NK-92 (cell line): Measurements from ENCODE around the gene CREBRF.
"Not testable (repeated sequence)": the region's sequence is repeated elsewhere in the genome, so short reads cannot be mapped to it uniquely, and the experiment has no call there.

ENCODE experiments used
- DNase-seq: peaks from one replicate; lab custom pipeline; 2025; ENCODE audit not compliant: unreplicated experiment; lab: John Stamatoyannopoulos, UW

CREBRF gene, protein sequence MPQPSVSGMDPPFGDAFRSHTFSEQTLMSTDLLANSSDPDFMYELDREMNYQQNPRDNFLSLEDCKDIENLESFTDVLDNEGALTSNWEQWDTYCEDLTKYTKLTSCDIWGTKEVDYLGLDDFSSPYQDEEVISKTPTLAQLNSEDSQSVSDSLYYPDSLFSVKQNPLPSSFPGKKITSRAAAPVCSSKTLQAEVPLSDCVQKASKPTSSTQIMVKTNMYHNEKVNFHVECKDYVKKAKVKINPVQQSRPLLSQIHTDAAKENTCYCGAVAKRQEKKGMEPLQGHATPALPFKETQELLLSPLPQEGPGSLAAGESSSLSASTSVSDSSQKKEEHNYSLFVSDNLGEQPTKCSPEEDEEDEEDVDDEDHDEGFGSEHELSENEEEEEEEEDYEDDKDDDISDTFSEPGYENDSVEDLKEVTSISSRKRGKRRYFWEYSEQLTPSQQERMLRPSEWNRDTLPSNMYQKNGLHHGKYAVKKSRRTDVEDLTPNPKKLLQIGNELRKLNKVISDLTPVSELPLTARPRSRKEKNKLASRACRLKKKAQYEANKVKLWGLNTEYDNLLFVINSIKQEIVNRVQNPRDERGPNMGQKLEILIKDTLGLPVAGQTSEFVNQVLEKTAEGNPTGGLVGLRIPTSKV

DNA sequence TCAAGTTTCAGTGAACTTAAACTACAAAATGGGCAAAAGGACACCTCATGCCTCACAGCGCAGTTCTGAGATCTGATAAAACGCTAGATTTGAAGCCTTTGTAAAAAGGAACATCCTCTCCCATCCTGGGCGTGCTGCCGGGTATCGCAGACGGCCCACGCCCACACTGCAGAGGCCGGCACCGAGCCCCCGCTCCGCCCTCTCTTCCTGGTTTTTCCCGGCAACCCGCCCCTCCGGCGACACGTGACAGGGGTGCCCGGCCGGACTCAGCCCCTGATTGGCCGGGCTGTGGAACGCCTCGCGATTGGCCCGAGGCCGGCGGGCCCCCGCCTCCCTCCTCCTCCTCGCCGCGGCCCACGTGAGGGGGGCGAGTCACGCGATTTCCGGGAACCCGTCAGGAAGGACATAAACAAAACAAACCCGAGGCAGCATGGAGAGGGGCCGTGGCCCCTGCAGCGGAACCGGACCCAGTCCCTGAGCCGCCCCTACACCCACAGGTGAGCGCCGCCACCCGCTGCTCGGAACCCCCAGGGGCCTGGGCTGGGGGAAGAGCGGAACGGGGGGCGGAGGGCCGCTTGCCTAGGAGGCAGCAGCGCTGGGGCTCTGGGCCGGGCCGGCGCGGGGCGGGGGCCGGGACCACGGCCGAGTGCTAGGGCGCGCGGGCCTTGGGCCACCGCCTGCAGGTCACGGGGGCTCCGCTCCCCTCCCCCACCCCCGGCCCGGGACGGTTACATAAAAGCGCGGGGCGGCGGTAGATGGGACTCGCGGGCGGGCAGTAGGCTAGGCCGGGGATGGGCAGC is at the start of gene CREBRF:
Gene CREBRF (plus strand): TSS at position 370 of the 800 bp plus-strand sequence. CDS start 24,424 bp downstream, outside the sequence.
- peak; percentile 86 for DNase-seq

GRCh38 chr5:173010021-173010420 is 46.1 kb upstream of the CREBRF start:
- no peak for DNase-seq

DNA sequence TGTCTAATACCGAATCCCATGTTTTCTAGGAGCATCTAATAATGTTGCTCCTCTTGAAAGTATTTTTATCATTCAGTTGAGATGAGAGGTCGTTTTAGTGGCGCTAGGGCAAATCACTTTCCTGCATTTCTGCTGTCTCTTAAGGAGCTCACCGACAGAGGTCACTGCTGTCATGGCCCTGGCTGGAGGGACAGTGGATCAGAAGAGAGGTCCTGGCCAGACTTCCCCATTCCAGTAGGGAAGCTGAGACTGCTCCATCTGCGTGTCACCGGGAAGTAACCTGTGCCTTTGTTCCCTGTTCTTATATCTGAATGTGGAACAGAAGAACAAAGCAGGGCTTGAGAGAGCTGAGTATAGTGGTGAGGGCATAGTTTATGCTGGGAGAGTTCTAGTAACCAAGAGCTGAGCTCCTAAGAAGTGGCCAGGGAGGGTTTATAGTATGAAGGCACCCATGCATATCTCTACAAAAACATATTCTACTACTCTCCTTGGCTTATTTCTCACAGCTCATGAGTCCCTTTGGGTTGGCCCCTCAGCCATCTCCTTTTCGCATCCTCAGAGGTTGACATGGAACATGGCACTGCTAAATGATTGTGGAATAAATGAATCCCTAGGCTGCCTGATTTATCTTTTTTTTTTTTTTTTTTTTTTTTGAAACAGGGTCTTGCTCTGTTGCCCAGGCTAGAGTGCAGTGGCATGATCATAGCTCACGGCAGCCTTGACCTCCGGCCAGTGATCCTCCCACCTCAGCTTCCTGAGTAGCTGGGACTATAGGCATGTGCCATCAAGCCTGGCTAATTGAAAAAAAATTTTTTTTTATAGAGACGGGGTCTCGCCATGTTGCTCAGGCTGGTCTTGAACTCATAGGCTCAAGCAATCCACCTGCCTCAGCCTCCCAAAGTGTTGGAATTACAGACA is 45.3 kb upstream of the CREBRF start:
- DNase-seq = no peak

DNA sequence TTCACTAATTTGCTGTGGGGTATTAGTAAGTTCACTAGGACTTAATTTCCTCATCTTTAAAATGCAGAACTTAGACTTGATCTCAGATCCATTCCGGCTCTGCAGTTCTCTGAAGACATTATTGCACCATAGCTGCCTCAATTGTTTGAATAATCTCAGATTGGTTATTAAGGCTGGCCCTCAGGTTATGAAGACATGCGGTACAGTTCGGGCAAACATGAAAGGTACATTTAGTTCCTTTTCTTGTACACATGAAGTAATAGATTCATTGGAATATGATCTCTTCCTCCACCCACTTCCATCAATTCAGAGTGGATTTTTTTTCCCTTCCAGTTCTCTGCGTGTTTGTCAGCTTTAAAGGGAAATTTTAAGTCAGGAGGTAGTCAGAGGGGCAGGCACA is 44.6 kb upstream of the CREBRF start:
- DNase-seq = no peak

GRCh38 chr5:173012882-173013281 is 43.3 kb upstream of the CREBRF start:
- DNase-seq = no peak

GRCh38 chr5:173014671-173015070 is 41.5 kb upstream of the CREBRF start:
- no peak for DNase-seq

DNA sequence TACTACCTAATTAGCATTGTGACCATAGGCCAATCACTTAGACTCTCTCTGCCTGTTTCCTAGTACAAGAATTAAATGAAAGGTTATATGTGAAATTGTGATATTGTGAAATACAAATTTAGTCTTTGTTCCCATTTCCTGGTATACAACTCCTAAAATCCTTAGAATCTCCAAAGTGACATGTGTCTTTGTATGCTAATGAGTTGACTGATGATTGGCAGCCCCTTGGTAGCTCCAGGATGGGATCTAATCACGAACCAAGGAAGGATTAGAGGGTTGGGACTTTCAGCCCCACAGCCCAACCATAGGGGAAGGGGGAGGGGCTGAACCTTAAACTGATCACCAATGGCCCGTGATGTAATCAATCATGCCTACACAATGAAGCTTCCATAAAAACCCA is 41.0 kb upstream of the CREBRF start:
- no peak for DNase-seq

DNA sequence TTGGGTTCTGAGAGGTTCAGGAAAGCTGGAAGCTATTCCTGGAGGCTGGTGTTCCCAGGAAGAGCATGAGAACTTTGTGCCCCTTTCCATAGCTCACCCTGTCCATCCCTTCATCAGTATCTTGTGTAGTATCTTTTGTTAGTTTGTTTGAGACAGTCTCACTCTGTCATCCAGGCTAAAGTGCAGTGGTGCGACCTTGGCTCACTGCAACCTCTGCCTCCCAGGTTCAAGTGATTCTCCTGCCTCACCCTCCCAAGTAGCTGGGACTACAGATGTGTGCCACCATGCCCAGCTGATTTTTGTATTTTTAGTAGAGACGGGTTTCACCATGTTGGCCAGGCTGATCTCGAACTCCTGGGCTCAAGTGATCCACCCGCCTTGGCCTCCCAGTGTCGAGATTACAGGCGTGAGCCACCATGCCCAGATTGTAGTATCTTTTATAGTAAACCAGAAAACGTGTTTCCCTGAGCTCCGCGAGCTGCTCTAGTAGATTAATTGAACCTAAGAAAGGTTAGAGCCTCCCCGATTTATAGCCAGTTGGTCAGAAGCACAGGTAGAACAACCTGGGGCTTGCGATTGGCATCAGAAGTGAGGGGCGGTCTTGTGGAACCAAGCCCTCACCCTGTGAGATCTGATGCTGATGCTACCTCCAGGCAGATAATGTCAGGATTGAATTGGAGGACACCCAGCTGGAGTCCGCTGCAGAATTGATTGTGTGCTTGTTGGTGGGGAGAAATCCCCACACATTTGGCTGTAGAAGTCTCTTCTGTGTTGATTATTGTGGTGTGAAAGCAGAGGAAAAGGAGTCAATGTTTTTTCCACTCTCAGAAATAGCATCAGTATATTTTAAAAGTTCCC is 40.3 kb upstream of the CREBRF start:
- no peak for DNase-seq

- no peak for DNase-seq
Observed at GRCh38 chr5:173016598-173017046, 39.5 kb upstream of the CREBRF start.

- not testable (repeated sequence) for DNase-seq
Observed at GRCh38 chr5:173017087-173017486, 39.1 kb upstream of the CREBRF start.

GRCh38 chr5:173018358-173018757 is 37.8 kb upstream of the CREBRF start:
- DNase-seq = no peak

GRCh38 chr5:173020154-173020581 is 36.0 kb upstream of the CREBRF start:
- DNase-seq = no peak

GRCh38 chr5:173020643-173021042 is 35.5 kb upstream of the CREBRF start:
- no peak for DNase-seq

- no peak for DNase-seq
Observed at GRCh38 chr5:173025651-173026050, 30.5 kb upstream of the CREBRF start.

GRCh38 chr5:173027905-173028304 is 28.2 kb upstream of the CREBRF start:
- DNase-seq = no peak

DNA sequence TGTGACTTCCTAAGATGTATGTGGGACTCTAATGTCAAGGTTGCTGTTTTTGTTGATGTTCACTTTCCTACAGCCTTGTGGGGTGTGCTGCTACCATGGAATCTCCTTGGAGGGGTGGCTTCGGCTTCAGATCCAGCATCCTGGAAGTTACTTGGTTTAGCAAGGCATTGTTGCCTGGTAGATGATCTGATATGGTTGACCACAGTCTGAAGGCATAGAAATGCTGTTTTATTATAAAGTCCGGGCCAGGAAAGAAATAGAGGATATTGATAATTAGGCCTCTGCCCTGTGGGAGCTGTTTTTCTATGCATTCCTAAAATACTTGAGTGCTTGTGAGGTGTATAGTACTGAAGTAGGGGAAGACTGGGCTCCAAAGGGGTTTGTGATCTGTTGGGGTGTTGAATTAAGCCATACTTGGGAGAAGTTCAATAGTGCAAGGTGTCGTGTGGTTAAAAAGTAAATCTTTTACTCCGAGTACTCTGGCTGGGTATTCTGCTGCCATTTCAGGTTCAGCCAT is 27.3 kb upstream of the CREBRF start:
- DNase-seq = no peak

DNA sequence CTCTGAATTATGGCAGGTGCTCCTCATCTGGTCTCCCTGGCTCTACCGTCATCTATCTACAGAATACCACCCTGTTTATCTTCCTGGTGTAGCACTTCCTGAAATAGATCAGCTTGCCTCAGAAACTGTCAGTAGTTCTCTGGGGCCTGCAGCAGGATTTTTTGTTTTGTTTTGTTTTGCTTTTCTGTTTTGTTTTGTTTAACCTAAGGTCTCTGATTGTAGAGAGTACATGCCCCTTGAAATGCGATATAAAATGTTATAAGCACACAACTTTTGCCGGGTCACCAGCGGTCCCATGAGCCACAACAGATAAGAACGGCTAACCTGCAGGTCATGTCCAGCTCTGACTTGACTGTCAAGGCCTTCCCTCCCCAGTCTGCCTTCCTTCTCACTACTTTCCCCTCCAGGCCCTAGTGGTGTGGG is 26.6 kb upstream of the CREBRF start:
- DNase-seq = no peak

GRCh38 chr5:173032096-173032495 is 24.1 kb upstream of the CREBRF start:
- not testable (repeated sequence) for DNase-seq

DNA sequence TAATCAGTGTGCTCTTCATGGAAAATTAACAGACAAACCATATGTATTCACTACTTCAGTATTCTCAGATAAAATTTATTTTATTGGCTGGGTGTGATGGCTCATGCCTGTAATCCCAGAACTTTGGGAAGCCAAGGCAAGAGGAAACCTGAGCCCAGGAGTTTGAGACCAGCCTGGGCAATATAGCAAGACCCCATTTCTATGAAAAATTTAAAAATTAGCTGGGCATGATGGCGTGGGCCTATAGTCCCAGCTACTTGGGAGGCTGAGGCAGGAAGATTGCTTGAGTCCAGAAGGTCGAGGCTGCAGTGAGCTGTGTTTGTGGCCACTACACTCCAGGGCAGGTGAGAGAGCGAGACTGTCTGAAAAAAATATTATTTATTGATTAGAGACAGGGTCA is 23.4 kb upstream of the CREBRF start:
- DNase-seq = no peak
